AG04449 (cell line): ENCODE data around the gene SYT7.

Source experiments
- CTCF ChIA-PET: fragments of 350-600 bp; formaldehyde crosslinking; extraction: SDS; loops from one replicate; lab custom pipeline; 2021; ENCODE audit warnings: antibody characterized with exemption; lab: Yijun Ruan, JAX
- POLR2A ChIA-PET: fragments of 400-600, 350-600 bp; formaldehyde crosslinking; extraction: SDS; loops from one replicate; lab custom pipeline; 2020; ENCODE audit warnings: antibody characterized with exemption, inconsistent platforms; lab: Yijun Ruan, JAX
- DNase-seq: peaks from one replicate; pipeline ENCODE4 v3.0.0-alpha.2; 2010; ENCODE audit warnings: low read depth, low spot score
- H3K4me3 ChIP-seq: 2 replicates; pipeline ENCODE4 v1.5.1; 2011; ENCODE audit warnings: low read depth, mild to moderate bottlenecking, control low read depth, low read length
- CTCF ChIP-seq: IDR thresholded peaks from one replicate; pipeline ENCODE4 v1.5.1; 2011; ENCODE audit warnings: mild to moderate bottlenecking, moderate library complexity, low read length, control low read depth, inconsistent platforms; ENCODE audit not compliant: insufficient read depth; ENCODE audit errors: missing control alignments

The SYT7 gene

GRCh38 chr11:61526956-61527731 is 53.7 kb downstream of the SYT7 start:
- no peak for TF ChIP-seq CTCF
- DNase-seq: no peak
- POLR2A ChIA-PET: no interaction called here
- CTCF ChIA-PET: interaction anchor here (0.8 to 10.2 kb wide), 3 partner anchors 11 to 101 kb away, joined by 3 to 132 read pairs (median 3); no protein-coding TSS in a partner anchor
- no peak overlapping the region for H3K4me3 ChIP-seq

GRCh38 chr11:61526229-61526628 is 54.6 kb downstream of the SYT7 start:
- no peak for TF ChIP-seq CTCF
- no peak for DNase-seq
- POLR2A ChIA-PET: no interaction called here
- CTCF ChIA-PET: interaction anchor here (0.7 to 10.2 kb wide), 6 partner anchors 10 to 113 kb away, joined by 3 to 132 read pairs (median 3); no protein-coding TSS in a partner anchor
- no peak overlapping the region for H3K4me3 ChIP-seq

- CTCF ChIA-PET: interaction anchor here (1.2 to 10.2 kb wide), 3 partner anchors 9 to 110 kb away, joined by 3 to 132 read pairs (median 6); no protein-coding TSS in a partner anchor
Measured at GRCh38 chr11:61524963-61525587, 55.8 kb downstream of the SYT7 start.

DNA sequence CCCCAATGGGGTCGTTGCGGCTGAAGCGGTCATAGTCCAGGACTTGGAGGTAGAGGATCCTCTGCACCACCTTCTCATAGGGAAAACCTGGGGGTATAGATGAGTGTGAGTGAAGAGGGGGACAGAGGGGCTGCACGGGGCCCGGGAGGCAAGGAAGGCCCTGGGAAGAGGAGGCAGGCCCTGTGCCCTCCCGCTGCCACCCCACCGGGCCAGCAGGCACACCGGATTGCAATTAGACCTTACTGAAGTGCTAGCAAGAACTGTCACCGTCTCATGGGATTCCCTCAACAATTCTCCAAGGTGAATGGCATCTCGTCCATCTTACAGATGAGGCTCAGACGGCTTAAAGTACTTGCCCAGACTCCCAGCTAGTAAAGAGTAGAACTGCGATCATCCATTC is 56.4 kb downstream of the SYT7 start:
- POLR2A ChIA-PET: no interaction called here
- no peak for DNase-seq
- TF ChIP-seq CTCF: no peak
- H3K4me3 ChIP-seq: no peak overlapping the region
- CTCF ChIA-PET: interaction anchor here (10.2 kb wide), 1 partner anchor 8 kb away, joined by 132 read pairs; no protein-coding TSS in a partner anchor

More at GRCh38 chr11:61524963-61525587, 55.8 kb downstream of the SYT7 start:
- TF ChIP-seq CTCF: no peak
- no peak for DNase-seq
- no peak overlapping the region for H3K4me3 ChIP-seq
- POLR2A ChIA-PET: no interaction called here

DNA sequence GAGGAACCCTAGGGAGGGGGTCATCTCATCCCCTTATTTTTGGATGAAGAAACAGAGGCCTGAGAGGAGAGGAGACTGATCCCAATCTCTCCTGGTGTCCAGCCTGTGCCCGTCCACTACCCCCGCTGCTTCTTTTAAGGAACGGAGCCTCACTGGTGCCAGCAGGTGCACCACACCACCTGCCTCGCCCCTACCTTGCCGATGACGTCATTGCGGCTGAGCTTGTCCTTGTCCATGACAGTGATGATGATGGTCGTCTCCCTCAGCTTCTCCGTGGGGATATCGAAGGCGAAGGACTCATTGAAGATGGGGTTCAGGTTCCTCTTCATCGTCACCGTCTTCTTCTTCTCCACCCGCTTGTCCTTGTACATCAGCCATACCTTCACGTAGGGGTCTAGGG is 58.0 kb downstream of the SYT7 start:
- H3K4me3 ChIP-seq: no peak overlapping the region
- ChIA-PET CTCF (interaction anchor here (0.7 to 3.1 kb wide), 7 partner anchors 9 to 87 kb away, joined by 3 to 27 read pairs (median 4); no protein-coding TSS in a partner anchor), POLR2A (no interaction called here)
- no peak for TF ChIP-seq CTCF
- no peak for DNase-seq
